GM12892 (cell line): Measurements from ENCODE around the gene TTC28.

Experiments used
- POLR2A ChIP-seq: IDR thresholded peaks from 2 replicates; pipeline ENCODE4 v1.6.1; 2011; ENCODE audit warnings: low read depth, low read length, control low read depth
- TAF1 ChIP-seq: IDR thresholded peaks from 2 replicates; pipeline ENCODE4 v1.6.1; 2011; ENCODE audit warnings: low read depth, mild to moderate bottlenecking, control low read depth, low read length, borderline replicate concordance

DNA sequence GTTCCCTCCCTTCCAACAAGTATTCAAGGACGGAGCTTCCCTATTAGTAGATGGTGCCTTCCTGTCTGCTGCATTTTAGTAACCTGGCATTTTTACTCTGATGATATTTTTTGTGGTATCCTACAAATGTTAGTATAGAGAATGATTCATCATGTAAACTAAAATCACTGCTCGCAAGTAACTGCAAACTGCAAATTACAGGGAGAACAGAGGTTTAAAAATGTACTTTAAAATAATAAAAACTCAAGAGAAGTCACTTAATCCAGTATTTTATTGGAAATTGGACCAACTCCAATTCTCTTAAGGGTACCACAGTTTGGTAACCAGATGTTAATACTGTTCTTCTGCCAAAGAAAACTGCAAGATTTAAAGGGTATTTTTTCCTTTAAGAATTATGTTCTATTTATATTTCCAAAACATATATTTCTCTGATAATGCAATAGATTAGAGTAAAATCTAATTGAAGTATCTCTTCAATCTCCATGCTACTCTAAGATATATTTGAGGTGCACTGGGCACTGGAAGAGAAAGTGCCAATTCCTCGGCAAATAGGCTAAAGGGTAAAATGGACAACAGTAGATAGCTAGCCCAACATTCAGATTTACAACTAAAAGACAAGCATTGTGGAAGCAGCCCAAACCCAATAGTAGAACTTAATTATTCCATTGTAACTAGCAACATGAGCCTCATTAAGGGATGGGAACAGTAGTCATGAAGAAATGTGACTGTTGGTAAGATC lies 298.0 kb downstream of the TTC28 start:
- TF ChIP-seq TAF1 (no peak), POLR2A (no peak)
